Measurements from ENCODE around the gene SPATA33.

Gene SPATA33

GRCh38 chr16:89712274-89712781 is 54.7 kb downstream of the SPATA33 start:
- H3K4me3 ChIP-seq (ENCODE audit: low read length): peak overlapping the region; percentile 73
- DNase-seq (ENCODE audit: low read depth): no peak
- TF ChIP-seq CTCF (IDR thresholded peaks at IDR 0.05; ENCODE audit: insufficient read depth, low read depth, low read length, missing control alignments): no peak

GRCh38 chr16:89716493-89716892 is 58.9 kb downstream of the SPATA33 start:
- no peak for TF ChIP-seq CTCF (IDR thresholded peaks at IDR 0.05; ENCODE audit: insufficient read depth, low read depth, low read length, missing control alignments)
- DNase-seq (ENCODE audit: low read depth): no peak
- H3K4me3 ChIP-seq (ENCODE audit: low read length): no peak overlapping the region

DNA sequence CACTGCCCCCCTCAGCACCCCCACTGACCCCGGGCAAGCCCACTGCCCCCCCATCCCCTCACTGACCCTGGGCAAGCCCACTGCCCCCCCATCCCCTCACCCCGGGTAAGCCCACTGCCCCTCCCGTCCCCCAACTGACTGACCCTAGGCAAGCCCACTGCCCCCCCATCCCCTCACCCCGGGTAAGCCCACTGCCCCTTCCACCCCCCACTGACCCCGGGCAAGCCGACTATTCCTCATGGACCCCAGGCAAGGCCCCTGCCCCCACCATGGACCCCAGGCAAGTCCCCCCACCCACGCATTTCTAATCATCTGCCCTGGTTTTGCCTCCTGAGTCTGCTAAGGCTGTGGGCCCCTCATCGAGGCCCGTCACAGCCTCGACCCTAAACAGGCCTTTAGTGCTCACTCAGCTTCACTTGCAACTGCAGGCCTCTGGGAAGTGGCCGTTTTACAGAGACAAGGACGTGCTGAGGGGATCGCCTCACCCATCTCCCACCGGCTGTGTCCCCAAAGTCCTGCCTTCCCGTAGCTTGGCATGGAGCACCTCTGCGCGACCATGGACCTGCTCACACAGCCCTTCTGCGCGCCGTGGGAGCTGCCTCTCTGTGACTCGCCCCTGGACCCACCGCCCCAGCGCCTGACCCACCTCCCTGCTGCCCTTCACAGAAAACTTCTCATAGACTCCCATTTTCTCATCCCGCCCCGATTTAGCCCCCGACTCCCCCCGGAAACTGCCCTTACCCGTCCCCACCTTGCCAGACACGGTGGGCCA is 59.5 kb downstream of the SPATA33 start:
- no peak overlapping the region for H3K4me3 ChIP-seq (ENCODE audit: low read length)
- no peak for TF ChIP-seq CTCF (IDR thresholded peaks at IDR 0.05; ENCODE audit: insufficient read depth, low read depth, low read length, missing control alignments)
- DNase-seq (ENCODE audit: low read depth): no peak

DNA sequence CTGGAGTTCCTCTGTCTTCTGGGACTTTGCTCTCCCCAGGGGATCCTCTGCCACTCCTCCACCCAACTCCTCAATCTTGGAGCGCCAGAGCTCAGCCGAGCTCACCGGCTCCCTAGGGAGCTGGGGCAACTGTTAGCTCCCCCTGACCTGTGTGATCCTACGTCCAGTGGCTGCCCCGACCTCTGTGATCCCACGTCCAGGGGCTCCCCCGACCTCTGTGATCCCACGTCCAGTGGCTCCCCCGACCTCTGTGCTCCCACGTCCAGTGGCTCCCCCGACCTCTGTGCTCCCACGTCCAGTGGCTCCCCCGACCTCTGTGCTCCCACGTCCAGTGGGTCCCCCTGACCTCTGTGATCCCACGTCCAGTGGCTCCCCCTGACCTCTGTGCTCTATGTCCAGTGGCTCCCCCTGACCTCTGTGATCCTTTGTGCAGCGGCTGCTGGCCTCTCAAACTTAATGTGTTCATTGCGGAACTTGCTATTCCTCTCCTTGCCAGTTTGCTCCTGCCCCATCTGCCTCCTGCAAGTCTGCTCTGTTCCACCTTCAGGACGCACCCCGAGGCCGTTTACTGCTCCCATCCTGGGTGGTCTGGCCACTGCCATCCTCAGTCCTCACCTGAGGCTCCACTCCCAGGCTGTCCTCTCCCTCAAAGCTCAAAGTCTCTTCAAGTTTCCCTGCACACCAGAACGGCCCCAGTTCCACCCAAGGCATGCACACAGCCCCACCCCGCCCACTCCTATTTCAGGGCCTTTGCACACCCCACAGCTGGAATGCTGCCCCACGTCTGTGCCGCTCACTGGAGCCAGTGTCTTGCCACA is 60.3 kb downstream of the SPATA33 start:
- no peak overlapping the region for H3K4me3 ChIP-seq (ENCODE audit: low read length)
- DNase-seq (ENCODE audit: low read depth): no peak
- TF ChIP-seq CTCF (IDR thresholded peaks at IDR 0.05; ENCODE audit: insufficient read depth, low read depth, low read length, missing control alignments): no peak

Data from epithelial cell of esophagus (primary cell).